Stimulated activated CD4-positive, alpha-beta T cell treated with anti-CD3 and anti-CD28 coated beads, Interleukin-2, amount 100 ng/mL, for 48 hours (primary cell): ENCODE data around the gene SLAMF1.

Source experiments
- DNase-seq, 2 donors: peaks; one replicate each; pipeline ENCODE4 v3.0.0-alpha.2; 2020

SLAMF1 gene

DNA sequence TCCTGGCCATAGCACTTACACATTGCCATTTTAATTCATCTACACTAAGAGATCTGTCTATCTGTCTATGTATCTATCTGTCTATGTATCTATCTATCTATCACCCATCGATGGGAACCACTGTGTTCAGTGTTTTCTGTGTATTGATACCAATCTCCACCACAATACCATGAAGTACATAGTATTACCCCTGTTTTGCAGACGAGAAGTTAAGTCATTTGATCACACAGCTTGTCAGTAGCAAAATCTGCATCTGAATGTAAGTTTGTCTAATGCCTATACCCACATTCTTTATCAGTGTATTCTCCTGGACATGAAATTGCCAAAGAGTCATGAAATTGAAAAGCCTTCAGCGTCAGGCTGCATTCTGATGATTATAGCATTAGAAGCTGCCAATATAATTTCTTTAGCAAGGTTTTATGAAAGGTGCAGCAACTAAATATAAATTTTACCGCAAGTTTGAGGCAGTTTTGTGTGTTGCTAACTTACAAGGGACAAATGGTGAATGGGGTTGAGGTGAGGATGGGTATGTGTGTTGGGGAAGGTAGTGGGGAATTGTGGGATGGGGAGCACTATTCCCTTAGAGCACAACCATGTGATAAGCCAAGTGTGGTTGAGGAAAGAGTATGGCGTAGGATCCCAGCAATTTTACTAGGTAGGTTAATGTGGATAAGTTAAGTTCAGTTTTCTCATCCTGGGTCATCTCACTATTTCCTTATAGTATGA, 24.2 kb downstream of the SLAMF1 start:
- no peak for DNase-seq

DNA sequence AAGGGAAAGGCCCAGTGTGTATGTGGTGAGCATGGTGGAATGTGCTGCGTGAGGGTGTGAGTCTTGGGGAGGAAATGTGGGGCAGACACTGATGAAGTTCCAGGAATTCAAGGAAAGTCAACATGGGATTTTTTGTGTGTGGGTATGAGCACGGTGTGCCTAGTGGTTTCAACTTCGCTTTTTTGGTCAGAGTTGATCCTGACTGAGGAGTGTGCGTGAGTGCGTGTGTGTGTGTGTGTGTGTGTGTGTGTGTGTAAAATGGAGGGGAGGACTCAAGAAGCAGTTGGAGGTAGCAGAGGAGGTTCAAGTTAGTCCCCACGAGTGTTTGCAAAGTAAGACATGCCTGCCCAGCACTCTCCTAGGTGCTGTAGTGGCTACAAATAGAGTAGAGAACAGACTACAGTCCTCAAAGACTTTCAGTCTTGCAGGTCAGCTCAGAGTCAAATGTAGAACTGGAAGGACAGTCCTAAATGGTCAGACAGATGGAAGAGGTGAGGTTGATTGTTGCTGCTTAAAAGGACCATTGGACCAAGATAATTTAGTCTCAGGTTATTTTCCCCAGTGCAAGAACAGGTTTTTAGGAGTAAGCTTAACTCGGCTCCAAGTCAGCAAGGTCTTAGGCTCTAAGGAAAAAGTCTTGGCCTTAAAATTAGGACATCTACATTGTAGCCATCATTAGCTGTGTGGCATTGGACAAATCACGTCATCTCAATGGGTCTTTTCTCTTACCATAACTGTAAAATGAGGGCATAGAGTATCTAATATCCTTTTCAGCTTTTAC, 25.0 kb downstream of the SLAMF1 start:
- no peak for DNase-seq

DNA sequence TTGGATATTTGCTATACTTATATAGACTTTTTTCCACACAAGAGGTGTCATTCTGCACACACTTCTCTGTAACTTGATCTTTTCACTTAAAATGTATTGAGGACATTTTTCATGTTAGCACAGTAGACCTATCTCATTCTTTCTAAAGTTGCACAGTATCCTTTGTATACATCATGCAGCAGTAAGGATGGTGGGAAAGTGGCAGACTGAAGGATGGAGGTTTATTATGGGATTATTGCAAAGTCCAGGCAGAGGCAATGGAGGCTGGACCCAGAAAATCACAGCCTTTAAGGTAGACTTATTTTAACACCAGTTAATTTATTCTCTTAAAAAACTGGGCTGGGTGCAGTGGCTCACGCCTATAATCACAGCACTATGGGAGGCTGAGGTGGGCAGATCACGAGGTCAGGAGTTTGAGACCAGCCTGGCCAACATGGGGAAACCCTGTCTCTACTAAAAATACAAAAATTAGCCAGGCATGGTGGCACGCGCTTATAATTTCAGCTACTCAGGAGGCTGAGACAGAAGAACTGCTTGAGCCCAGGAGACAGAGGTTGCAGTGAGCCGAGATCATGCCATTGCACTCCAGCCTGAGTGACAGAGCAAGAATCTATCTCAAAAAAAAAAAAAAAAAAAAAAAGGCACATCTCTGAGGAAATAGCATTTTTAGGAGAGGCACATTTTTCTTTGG, 25.8 kb downstream of the SLAMF1 start:
- no peak for DNase-seq

DNA sequence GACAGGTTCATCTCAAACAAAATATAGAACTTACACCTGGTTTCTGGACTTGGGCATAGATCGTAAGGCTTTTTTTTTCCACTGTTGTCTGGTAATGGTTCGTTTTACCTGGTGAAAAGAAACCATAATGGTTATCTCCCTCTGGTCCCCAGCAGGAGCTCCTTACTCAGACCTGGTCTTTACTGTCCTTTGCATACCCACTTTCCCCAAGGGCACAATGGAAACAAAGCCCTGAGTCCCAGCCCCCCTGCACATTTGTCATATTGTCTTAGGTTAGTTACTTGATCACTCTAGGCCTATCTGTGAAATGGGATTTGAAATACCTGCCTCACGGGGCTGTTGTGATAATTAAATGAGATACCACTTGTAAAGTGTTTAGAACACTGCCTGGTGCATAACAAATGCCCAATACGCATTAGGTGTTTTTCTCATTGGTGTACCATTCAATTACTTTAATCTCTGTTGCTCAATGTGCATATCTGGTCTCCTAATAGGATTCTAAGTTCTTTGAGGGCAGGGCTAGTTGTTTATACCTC, 27.0 kb downstream of the SLAMF1 start:
- DNase-seq: no peak

DNA sequence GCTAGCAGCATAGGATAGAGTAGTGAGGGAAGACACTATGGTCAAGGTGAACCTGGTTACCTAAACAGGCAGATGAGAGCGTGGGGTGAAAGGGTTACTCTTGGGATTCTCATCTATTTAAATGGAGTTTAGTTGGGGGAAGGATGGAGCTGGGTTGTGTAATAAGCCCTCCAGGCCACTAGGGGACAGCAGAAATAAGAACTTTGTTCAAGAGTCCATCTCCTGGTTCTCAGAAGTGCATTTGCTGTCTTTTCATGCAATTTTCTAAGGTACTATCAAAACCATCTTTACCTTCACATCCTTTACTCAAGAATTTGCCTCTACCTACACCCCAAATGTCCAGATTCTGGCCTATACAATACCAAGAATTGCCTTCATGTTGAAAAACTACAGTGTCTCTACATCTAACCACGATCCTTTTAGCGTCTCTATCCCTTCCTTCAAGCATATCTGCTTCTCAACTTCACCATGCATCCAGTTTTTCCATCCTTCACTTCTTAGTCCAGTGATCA, 28.0 kb downstream of the SLAMF1 start:
- no peak for DNase-seq

DNA sequence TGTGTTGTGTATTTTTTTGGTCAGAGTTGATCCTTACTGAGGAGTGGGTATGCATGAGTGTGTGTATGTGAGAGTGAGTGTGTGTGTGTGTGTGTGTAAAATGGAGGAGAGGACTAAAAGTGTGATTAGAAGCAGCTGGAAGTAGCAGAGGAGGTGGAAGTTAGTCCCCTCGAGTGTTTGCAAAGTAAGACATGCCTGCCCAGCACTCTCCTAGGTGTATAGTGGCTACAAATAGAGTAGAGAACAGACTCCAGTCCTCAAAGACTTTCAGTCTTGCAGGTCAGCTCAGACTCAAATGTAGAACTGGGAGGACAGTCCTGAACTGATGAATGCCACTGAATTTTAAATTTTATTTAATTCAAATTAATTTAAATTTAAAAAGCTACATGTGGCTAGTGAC, 28.5 kb downstream of the SLAMF1 start:
- DNase-seq: no peak

DNA sequence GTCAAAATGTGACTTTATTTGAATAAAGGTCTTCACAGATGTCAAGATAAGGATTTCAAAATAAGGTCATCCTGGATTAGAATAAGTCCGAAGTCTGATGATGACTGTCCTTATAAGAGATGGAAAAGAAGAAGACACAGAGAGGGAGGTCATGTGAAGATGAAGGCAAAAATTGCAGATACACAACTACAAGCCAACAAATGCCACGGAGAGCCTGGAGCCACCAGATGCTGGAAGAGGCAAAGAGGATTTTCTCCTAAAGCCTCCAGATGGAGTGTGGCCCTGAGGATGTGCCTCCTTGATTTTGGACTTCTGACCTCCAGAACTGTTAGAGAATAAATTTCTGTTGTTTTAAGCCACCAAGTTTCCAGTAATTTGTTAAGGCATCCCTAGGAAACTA, 31.2 kb downstream of the SLAMF1 start:
- DNase-seq: no peak

DNA sequence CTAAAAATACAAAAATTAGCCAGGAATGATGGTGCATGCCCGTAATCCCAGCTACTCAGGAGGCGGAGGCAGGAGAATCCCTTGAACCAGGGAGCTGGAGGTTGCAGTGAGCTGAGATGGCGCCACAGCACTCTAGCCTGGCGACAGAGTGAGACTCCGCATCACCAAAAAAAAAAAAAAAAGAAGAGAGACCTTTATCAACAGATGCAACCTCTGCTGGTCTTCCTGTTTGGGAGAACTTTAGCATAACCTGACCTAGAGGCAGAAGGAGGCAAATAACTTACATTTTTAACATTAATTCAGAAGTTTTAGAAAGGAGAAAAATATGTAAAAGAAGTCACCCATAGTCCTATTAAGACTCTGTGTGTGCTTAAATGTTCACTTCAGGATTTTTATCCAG, 32.4 kb downstream of the SLAMF1 start:
- DNase-seq: no peak

DNA sequence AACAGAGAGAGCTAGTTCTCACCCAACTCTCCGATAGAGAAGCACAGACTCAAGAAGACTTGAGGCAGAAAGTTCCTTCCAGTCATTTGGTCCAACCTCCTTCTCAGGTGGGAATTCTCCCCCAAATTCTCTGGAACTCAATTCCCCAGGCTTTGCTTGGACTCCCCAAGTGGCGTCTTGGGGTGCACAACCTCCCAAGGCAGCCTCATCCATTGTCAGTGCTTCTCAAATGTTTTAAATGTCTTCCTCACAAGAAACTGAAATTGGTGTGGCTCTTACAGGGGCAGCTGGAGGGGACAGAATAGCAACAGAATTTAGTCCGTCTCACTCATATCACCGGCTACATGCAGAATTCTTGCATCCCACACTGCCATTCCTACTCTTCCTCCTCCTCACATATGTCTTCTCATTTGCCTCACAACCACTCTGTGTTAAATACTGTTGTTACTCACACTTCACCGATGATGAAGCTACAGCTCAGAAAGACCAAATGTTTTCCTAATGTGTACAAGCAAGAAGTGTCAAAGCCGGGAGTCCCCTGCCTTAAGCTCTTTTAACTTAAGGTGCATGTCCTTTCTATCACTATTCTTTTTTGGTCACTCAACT, 34.1 kb downstream of the SLAMF1 start:
- no peak for DNase-seq

DNA sequence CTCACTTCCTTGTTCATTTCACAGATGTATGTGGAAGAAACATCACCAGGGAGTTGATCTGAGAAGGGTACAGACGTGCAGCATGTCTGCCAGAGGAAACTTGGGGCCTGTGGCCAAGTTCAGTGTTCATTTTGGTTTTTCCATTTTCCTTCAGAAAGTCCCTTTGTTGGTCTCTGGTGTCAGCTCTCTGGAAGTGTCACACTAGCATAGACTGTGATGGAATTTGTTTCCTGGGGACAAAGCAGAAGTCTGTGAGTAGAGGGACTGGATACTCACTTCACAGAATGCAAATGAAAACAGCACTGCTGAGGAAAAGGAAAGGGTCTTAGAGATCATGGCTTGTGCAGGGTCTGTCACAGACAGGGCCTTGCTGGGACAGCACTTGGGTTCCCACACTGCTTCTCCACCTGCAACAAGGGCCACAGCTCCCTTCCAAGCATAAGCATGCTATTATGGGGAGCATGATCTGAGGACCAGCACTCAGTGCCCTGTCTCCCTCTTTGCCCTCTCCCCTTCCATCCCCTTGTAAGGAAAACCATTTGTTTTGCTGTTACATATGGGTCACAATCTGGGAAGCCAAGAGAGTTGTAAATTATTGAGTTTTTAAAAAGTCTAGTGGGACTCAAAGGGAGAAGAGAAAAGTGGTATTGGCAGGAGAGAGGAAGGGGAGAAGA, 36.1 kb downstream of the SLAMF1 start:
- no peak for DNase-seq

DNA sequence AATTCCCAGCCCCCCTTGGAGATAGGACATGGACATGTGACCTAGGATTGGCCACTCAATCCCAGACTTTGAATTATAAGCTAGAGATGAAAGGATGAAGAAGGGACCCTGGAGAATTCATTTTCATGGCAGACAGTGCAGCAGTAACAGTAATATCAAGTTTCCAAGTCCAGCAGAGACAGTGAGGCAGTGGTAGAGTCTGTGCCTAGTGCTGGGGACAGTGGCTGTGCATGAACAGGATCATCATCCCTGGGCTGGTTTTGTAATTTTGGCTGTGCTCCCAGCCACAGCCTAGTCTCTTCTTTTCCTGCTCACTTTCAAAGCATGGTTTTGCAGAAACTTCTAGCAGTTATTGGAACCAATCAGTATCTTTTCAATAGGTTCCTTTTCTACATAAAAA, 37.9 kb downstream of the SLAMF1 start:
- no peak for DNase-seq

DNA sequence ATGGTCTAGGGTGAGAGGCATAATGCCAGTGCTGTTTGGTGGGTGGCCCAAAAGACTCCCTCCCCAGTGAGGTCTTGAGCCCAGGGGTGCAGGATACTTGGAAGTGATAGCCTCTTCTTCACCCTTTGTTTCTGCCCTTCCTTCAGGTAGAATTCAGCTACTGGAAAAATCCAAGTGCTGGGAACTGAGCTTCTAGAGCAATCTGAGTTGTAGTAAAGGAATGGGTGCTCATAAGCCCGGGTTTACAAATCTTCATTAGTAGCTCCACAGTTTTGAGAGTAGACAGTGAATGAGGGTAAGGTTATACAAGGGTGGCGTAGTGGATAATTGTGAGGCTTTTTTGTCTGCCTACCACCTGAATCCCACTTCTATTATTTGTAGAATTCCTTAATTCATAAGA, 38.3 kb downstream of the SLAMF1 start:
- DNase-seq: no peak

DNA sequence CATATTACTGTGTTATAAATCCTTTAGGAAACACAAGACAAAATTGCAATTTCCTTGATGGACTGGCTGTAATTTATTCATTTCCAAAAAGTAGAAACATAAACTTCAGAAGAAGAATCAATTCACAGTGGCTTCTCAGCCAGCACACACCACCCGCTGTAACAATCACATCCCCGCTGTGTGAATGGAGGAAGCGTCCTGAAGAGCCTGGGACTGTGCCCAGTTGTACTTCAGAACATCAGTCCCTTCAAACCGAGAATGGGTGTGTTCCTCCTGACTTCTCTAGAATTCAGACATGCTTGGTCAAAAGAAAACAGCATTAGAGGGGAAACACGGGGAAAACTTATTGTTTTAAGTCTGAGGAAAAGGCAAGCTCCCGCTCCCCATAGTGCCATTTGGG, 38.8 kb downstream of the SLAMF1 start:
- no peak for DNase-seq

DNA sequence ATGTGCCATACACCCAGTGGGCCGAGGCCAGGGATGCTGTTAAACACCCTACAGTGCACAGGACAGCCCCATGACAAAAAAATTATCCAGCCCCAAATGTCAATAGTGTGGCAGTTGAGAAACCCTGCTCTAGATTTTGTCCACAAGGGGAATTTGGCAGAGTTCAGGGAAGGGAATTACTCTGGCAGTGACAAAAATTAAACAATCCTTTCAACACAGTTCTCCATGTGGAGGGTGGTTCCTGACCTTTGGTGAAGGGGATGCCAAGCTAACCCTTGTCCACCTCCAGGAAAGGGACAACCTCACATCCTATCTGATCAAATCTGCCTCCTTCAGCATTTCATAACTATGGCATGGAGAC, 39.2 kb downstream of the SLAMF1 start:
- DNase-seq: no peak

DNA sequence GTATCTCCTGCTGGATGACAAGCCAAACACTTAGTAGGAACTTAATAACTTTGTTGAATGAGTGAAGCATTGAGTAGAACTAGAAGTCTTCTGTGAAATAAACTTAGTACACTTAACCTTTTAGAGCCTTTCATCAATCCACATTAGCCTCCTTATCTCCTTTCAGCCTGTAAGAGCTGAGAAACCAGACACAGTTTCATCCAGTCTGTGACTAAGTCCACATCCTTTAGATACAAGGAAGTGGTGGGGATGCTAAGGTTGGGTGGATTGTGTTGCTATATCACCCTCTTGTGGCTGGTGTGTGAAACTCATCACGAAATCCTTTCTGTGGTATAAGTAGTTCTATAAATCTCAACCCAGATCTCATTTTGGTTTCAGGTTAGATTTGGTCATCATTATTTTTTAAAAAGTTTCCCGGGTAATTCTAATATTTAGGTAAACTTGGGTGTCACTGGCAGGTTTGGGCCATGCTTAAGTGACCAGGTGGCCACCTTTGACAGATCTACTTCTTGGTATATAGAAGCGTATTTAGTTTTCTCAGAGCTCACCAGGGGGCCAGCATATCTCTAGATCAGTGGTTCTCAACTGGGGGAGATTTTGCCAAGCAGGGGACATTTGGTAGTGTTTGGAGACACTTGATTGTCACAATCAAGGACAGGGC, 39.7 kb downstream of the SLAMF1 start:
- no peak for DNase-seq

DNA sequence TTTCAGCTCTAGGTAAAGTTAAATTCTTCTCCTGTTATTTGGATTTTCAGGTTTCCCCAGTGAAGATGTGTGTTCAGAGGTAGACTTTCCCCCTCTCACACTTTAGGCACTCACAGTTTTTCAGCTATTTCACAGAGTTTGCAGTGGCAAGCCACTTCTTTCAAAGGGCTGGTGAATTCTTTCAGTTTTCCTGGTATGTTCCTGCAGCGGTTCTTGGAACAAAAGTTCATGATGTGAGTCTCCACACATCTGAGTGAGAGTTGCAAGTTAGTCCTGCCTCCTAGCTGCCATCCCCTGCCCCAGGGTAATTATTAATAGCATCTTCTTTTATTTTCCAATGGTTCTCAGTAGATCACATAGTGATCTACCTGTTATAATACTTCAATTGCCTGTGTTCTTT, 40.2 kb downstream of the SLAMF1 start:
- DNase-seq: no peak

DNA sequence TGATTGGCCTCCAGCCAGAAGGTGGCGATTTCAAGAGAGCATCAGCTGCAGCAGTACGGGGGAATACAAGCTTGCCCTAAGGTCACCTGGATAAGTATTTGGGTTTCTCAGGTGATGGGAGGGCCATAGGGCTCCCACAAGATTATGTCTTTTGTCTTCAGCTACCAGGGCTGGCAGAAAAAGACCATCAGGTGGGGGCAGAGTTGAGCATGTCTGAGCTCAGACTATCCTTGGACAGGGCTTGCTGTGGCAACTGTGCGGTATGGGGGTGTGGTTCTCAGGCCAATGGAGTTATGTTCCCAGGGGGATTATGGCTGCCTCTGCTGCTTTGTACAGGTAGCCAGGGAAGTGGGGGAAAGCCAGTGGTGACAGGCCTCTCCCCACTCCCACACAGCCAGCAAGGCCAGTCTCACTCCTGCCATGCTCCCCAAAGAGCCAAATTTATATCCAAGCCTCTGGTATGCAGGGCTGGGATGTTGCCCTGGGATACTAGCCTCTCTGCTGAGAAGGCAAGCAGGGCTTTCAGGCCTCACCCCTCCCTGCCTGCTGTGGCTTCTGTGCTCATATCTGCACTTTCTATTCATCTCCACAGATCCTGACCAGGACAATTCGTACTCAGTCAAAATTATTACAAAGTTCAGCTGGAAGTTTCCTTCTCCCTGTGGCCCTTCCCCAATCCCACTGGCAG, 40.9 kb downstream of the SLAMF1 start:
- no peak for DNase-seq

DNA sequence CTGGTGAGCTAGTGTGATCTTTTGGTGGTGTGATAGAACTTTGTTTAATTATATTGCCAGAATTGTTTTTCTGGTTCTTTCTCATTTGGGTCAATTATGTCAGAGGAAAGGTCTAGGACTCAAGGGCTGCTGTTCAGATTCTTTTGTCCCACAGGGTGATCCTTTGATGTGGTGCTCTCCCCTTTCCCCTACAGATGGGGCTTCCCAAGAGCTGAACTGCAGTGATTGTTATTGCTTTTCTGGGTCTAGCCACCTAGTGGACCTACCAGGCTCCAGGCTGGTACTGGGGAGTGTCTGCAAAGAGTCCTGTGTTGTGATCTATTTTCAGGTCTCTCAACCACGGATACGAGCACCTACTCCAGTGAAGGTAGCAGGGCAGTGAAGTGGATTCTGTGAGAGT, 41.6 kb downstream of the SLAMF1 start:
- no peak for DNase-seq

DNA sequence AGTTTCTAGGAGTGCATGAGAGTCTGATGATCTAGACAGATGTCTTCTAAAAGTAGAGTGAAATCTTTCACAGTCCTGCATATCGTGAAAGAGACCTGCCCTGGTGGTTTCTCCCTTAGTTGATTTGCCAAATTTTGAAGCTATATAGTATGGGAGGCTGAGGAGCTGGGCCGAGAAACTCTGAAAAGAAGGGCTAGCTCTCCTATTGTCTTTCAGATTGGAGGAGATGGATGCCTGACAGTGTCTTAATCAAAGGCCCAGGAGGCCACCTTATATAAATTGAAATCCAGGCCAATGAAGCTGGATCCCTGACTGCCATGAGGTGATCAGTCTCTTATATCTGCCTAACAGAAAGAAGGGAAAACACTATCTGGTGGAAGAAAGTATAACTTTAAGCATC, 49.1 kb downstream of the SLAMF1 start:
- DNase-seq: no peak

DNA sequence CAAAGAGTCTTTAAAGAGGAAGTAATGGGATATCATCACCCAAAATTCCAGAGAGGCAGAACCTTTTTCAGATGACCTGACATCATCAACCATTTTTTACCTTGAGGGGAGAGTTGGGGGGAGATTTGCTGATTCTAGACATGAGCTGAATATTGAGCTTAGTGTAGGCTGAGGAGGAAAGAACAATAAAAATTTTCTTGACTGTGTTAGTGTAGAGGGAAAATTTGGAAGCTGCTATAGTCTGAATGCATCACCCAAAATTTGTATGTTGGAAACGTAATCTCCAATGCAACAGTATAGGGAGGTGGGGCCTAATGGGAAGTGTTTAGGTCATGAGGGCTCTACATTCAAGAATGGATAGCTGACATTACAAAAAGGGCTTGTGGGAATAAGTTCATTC, 49.8 kb downstream of the SLAMF1 start:
- no peak for DNase-seq

DNA sequence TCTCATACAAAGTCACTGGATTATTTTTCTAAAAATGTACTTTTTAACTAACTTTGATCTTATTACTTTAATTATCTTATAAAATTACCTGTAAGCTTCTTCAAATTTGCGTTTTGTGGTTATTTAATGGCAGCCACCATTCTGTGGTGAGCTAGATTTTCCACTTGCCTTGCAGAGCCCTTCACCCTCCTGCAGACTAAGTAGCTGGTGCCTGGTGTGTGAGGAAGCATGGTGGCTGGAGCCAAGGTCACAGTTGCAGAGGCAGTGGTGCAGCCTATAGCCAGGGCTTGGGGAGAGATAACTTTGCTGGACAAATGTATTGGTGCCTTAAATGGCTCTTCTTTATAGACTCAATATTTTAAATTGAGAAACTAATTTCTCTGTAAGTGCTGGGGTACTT, 56.4 kb downstream of the SLAMF1 start:
- DNase-seq: no peak
